HEK293T (cell line): Measurements from ENCODE around the gene LRPPRC.

Experiments
- CTCF ChIA-PET: fragments of 350-600 bp; formaldehyde crosslinking; extraction: SDS; loops from one replicate; lab custom pipeline; 2021; ENCODE audit warnings: antibody characterized with exemption, inconsistent platforms; lab: Yijun Ruan, JAX
- POLR2A ChIA-PET: fragments of 350-600 bp; formaldehyde crosslinking; extraction: SDS; loops from one replicate; lab custom pipeline; 2020; ENCODE audit warnings: antibody characterized with exemption, inconsistent platforms; lab: Yijun Ruan, JAX
- DNase-seq: peaks from one replicate; pipeline ENCODE4 v3.0.0; 2012; ENCODE audit warnings: mixed read lengths; ENCODE audit errors: extremely low spot score
- ARNT ChIP-seq: fragments of 450-650 bp; IDR thresholded peaks from 2 replicates; pipeline ENCODE4 v1.6.1; 2017; ENCODE audit warnings: mild to moderate bottlenecking
- BHLHE40 ChIP-seq: fragments of 450-650 bp; IDR thresholded peaks from 2 replicates; pipeline ENCODE4 v1.6.1; 2016; ENCODE audit warnings: mild to moderate bottlenecking, moderate library complexity, borderline replicate concordance
- CTBP1 ChIP-seq: fragments of 450-650 bp; IDR thresholded peaks from 2 replicates; pipeline ENCODE4 v1.6.1; 2016; ENCODE audit warnings: borderline replicate concordance
- ELF4 ChIP-seq: fragments of 450-650 bp; IDR thresholded peaks from 2 replicates; pipeline ENCODE4 v1.6.1; 2017; ENCODE audit warnings: antibody characterized with exemption
- FOXA1 ChIP-seq: fragments of 450-650 bp; IDR thresholded peaks from 2 replicates; pipeline ENCODE4 v1.6.1; 2016; ENCODE audit warnings: mild to moderate bottlenecking
- FOXK2 ChIP-seq: fragments of 450-650 bp; IDR thresholded peaks from 2 replicates; pipeline ENCODE4 v1.6.1; 2016; ENCODE audit warnings: mild to moderate bottlenecking
- FOXM1 ChIP-seq: fragments of 450-650 bp; IDR thresholded peaks from 2 replicates; pipeline ENCODE4 v1.6.1; 2017; ENCODE audit warnings: mild to moderate bottlenecking, borderline replicate concordance
- HDGF ChIP-seq: fragments of 450-650 bp; IDR thresholded peaks from 2 replicates; pipeline ENCODE4 v1.6.1; 2017; ENCODE audit warnings: antibody characterized with exemption, borderline replicate concordance
- L3MBTL2 ChIP-seq: fragments of 450-650 bp; conservative IDR thresholded peaks from 2 replicates; pipeline ENCODE4 v1.6.1; 2016; ENCODE audit warnings: mild to moderate bottlenecking
- LEF1 ChIP-seq: fragments of 450-650 bp; IDR thresholded peaks from 2 replicates; pipeline ENCODE4 v1.6.1; 2017; ENCODE audit warnings: mild to moderate bottlenecking, borderline replicate concordance
- NFRKB ChIP-seq: fragments of 450-650 bp; IDR thresholded peaks from 2 replicates; pipeline ENCODE4 v1.6.1; 2016; ENCODE audit warnings: mild to moderate bottlenecking, moderate library complexity
- SP1 ChIP-seq: fragments of 450-650 bp; IDR thresholded peaks from 2 replicates; pipeline ENCODE4 v1.6.1; 2017
- SUZ12 ChIP-seq: fragments of 450-650 bp; IDR thresholded peaks from 2 replicates; pipeline ENCODE4 v1.6.1; 2016; ENCODE audit warnings: mild to moderate bottlenecking
- TARDBP ChIP-seq: fragments of 450-650 bp; IDR thresholded peaks from 2 replicates; pipeline ENCODE4 v1.6.1; 2016
- ZNF384 ChIP-seq: fragments of 450-650 bp; IDR thresholded peaks from 2 replicates; pipeline ENCODE4 v1.6.1; 2016
- TF ChIP-seq, protein P1 (sequence below): fragments of 450-650 bp; IDR thresholded peaks from 2 replicates; pipeline ENCODE4 v1.6.1; 2016

The LRPPRC gene

GRCh38 chr2:43995733-43996533 lies at the start of gene LRPPRC:
Gene LRPPRC (minus strand): TSS chr2:43995989. CDS start chr2:43995947, 42 bp downstream.
- TF ChIP-seq, protein P1, sequence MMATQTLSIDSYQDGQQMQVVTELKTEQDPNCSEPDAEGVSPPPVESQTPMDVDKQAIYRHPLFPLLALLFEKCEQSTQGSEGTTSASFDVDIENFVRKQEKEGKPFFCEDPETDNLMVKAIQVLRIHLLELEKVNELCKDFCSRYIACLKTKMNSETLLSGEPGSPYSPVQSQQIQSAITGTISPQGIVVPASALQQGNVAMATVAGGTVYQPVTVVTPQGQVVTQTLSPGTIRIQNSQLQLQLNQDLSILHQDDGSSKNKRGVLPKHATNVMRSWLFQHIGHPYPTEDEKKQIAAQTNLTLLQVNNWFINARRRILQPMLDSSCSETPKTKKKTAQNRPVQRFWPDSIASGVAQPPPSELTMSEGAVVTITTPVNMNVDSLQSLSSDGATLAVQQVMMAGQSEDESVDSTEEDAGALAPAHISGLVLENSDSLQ, result no peak
- peak; percentile 86 for TF ChIP-seq FOXM1
- TF ChIP-seq SUZ12, result no peak
- peak; percentile 41; the same call in 1 of the 2 replicates for TF ChIP-seq ELF4
- peak; percentile 94 for TF ChIP-seq BHLHE40
- no peak for TF ChIP-seq TARDBP
- no peak for TF ChIP-seq HDGF
- no peak for TF ChIP-seq SP1
- no peak for TF ChIP-seq NFRKB
- no peak; the same call in 1 of the 2 replicates for TF ChIP-seq CTBP1
- TF ChIP-seq L3MBTL2, result peak; percentile 64
- no peak for TF ChIP-seq FOXK2
- ChIA-PET CTCF (no interaction called here), POLR2A (no interaction called here)
- peak; percentile 95 for DNase-seq

GRCh38 chr2:44045061-44045460 lies 49.3 kb upstream of the LRPPRC start:
- no peak for DNase-seq
- ChIA-PET POLR2A (no interaction called here), CTCF (no interaction called here)
- TF ChIP-seq CTBP1, result no peak
- no peak for TF ChIP-seq FOXK2
- no peak for TF ChIP-seq ELF4
- TF ChIP-seq HDGF, result no peak
- TF ChIP-seq NFRKB, result no peak
- no peak for TF ChIP-seq L3MBTL2
- TF ChIP-seq SUZ12, result no peak
- TF ChIP-seq SP1, result no peak
- TF ChIP-seq, protein P1, result no peak
- TF ChIP-seq BHLHE40, result no peak
- TF ChIP-seq LEF1, result no peak
- TF ChIP-seq ZNF384, result no peak
- no peak for TF ChIP-seq TARDBP
- TF ChIP-seq ARNT, result no peak

DNA sequence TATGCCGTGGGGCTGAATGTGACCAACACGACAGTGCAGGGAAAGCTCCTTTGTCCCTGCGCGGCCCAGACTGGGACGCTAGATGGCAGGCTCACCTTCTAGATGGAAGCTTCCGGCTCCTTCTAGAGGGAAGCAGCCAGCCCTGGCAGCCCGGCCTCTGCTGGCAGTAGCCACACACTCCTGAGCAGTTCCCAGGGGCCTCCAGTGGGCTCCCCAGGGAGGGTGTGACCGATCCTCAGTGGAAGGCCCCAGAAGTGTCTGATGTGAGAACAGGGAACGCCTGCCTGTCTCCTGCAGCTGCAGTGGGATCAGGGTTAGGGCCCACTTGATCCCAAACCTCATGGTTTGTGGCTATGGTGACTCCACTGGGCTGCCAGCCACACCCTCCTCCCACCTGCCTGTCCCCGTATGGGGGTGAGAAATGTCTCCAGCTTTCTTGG lies 48.5 kb upstream of the LRPPRC start:
- ChIA-PET POLR2A (interaction anchor here (1.0 to 1.5 kb wide), 2 partner anchors 318 to 906 kb away, joined by 3 to 4 read pairs; partner anchors contain the start of gene CAMKMT), CTCF (interaction anchor here (0.5 to 1.9 kb wide), 11 partner anchors 8 to 911 kb away, joined by 3 to 9 read pairs (median 3); no protein-coding TSS in a partner anchor)
- DNase-seq, result peak; percentile 90
- TF ChIP-seq TARDBP, result no peak

DNA sequence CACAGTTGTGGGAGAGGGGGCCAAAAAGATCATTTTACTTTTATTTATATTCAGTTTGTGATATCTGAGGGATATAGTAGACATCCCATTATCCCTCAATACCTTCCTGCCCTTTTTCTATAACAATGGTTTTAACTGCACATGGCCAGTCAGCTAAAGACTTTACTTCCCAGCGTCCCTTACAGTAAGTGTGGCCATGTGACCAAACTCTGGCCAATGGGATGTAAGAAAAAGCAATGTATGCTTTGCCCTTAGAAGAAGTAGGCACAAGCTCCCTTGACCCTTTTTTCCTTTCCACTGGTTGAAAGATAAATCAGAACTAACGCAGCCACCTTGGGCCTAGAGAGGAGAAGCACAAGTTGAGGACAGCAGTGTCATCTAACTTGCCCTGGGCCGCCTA lies 44.6 kb upstream of the LRPPRC start:
- CTCF ChIA-PET, result no interaction called here
- POLR2A ChIA-PET, result no interaction called here
- no peak for TF ChIP-seq HDGF
- TF ChIP-seq TARDBP, result no peak
- TF ChIP-seq ZNF384, result no peak
- no peak for TF ChIP-seq FOXM1
- TF ChIP-seq FOXA1, result no peak
- no peak for DNase-seq

GRCh38 chr2:44038277-44038676 lies 42.5 kb upstream of the LRPPRC start:
- no peak for DNase-seq
- ChIA-PET POLR2A (no interaction called here), CTCF (interaction anchor here (0.6 to 0.7 kb wide), 2 partner anchors 254 to 909 kb away, joined by 3 to 4 read pairs; no protein-coding TSS in a partner anchor)
- TF ChIP-seq BHLHE40, result no peak
- TF ChIP-seq, protein P1, result no peak

- POLR2A ChIA-PET, result no interaction called here
- CTCF ChIA-PET, result interaction anchor here (0.5 kb wide), 1 partner anchor 421 kb away, joined by 6 read pairs; no protein-coding TSS in a partner anchor
- TF ChIP-seq CTBP1, result no peak
- no peak for TF ChIP-seq FOXA1
- no peak for TF ChIP-seq L3MBTL2
- TF ChIP-seq NFRKB, result no peak
- TF ChIP-seq, protein P1, result no peak
- no peak for TF ChIP-seq HDGF
- TF ChIP-seq FOXM1, result no peak
- TF ChIP-seq SUZ12, result no peak
- TF ChIP-seq FOXK2, result no peak
- TF ChIP-seq SP1, result no peak
- no peak for TF ChIP-seq LEF1
- no peak for TF ChIP-seq ZNF384
- no peak for TF ChIP-seq BHLHE40
- TF ChIP-seq ARNT, result no peak
- TF ChIP-seq ELF4, result no peak
- TF ChIP-seq TARDBP, result no peak
- no peak for DNase-seq
Observed at GRCh38 chr2:44037221-44037620, 41.4 kb upstream of the LRPPRC start.
